HTERT RPE-1 (cell line): ENCODE measurements around the gene GGT7.
"Not testable (repeated sequence)": the region's sequence is repeated elsewhere in the genome, so short reads cannot be mapped to it uniquely, and the experiment has no call there.

Source experiments
- in situ Hi-C: fragments of 300-500 bp; cut with MboI; formaldehyde crosslinking; loops from 4 replicates; pipeline ENCODE4 v1.14.3; 2020; ENCODE audit warnings: low sequenced_read_pairs

GGT7 gene

DNA sequence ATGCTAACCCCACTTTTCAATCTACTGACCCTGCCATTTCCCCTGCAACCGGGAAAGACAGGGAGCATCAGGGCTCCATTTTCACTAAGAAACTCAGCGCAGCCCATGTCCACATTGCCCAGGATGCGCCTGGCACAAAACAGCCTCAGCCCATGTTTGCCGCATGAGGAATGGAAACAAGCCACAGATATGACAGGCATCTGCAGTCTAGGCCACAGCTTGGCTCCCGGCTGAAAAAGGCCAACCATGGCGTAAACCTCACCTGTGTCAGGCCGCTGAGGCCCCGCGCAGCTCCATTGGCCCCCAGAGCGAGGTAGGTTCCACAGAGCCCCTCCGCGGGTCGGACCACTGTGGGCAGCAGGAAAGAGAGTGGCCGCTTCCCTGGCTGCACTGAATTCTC is 21.7 kb downstream of the GGT7 start:
- in situ Hi-C loops = no loop called here

DNA sequence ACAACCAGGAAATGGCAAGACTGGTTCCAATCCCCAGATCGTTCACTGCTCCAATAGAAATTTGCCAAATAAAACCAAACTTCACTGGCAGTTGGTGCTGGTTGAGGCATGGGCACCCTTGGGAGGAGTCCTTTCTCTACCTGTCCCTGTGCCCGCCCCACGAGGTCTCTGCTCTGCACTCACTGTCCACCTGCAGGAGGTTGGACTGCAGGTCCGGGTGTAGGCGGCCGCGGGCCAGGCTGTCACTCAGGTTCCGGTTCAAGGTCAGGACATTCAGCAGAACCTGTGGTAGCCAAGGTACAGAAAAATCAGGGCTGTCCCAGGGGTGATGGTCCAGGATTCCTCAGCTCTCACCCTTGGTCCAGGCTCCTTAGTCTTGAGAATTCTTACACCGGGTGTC is 22.9 kb downstream of the GGT7 start:
- in situ Hi-C loops = no loop called here

DNA sequence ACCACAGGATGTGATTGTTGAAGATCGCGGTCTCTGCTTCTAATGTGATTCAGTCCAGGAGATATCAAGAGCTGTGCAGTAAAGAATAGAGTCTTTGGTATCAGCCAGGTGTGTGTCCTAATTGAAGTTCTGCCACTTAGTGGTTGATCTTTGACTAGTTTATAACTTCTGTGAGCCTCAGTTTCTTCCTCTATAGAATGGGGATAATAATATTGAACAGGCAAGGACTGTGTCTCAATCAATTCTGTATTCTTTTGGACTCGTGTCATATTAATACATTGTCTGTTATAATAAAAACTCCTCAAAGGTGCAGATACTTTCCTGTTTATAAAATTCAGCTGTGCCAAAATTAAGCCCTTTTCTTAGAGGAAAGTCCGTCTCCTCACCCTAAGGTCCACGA is 24.1 kb downstream of the GGT7 start:
- in situ Hi-C loops = no loop called here

DNA sequence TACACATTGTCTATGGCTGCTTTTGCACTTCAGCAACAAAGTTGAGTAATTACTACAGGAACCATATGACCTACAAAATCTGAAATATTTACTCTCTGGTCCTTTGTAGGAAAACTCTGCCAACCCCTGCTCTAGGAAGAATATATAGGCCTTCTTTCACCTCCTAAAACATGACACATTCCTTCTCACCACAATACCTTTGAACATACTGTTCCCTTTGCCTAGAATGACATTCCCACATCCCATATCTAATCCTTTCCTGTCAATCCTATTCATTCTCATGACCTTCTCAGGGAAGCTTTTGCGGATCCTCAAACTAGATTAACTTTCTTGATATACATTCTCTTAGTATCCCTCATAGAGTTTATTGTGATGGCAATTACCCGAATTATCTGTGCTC is 29.2 kb downstream of the GGT7 start:
- in situ Hi-C loops = no loop called here

DNA sequence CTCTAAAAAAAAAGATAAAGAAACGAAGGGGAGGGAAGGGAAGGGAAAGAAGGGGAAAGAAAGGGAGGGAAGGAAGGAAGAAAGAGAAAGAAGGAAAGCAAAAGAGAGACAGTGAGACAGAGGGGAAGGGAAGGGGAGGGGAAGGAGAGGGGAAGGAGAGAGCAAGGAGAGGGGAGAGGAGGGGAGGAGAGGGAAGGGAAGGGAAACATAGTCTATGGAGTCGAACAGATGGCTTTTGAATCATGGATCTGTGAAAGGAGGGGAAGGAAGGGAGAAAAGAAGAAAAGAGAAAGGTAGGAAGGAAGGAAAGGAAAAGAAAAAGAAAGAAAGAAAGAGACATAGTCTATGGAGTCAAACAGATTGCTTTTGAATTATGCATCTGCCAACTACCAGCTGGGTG is 30.5 kb downstream of the GGT7 start:
- in situ Hi-C loops = no loop called here

DNA sequence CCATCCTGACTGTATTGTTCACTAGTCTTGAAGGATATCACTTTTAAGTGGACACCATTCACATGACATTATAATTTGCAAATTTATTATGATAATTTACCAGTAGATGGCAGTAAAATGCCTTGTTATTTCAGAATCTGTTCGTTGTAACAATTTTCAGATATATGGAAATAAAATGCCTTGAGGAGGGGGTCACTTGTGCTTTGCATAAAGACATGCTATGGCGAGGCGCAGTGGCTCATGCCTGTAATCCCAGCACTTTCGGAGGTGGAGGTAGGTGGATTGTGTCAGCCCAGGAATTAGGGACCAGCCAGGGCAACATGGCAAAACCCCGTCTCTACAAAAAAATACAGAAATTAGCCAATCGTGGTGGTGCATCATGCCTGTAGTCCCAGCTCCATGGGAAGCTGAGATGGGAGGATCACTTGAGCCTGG is 38.2 kb downstream of the GGT7 start:
- in situ Hi-C loops = no loop called here

DNA sequence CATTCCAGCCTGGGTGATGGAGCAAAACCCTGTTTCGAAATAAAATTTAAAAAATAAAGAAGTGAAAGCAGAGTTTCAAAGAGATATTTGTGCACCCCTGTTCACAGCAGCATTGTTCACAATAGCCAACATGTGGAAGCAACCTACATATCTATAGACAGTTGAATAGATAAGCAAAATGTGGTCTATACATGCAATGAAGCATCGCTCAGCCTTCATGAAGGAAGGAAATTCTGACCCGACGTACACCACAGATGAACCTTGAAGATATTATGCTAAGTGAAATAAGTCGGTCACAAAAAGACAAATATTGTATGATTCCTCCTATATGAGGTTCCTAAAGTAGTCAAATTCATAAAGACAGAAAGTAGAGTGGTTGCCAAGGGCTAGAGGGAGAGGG is 40.7 kb downstream of the GGT7 start:
- in situ Hi-C loops = no loop called here

DNA sequence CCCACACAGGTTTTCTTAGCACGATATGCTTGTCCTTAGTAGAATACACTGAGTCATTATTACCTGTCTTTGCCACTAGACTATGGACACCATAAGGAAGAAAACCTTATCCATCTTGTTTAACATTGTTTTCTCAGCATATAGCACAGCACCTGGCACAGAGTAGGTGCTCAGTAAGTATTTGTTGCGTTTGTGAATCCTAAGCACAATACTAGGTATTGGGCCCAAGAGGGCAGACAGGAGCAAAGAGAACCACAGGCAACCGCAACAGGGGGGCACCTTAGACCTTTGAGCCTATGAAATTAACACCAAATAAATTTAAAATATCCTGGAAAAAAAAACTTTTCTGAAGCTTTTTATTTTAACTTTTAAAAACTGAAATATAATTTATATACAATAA is 43.5 kb downstream of the GGT7 start:
- in situ Hi-C loops = no loop called here

DNA sequence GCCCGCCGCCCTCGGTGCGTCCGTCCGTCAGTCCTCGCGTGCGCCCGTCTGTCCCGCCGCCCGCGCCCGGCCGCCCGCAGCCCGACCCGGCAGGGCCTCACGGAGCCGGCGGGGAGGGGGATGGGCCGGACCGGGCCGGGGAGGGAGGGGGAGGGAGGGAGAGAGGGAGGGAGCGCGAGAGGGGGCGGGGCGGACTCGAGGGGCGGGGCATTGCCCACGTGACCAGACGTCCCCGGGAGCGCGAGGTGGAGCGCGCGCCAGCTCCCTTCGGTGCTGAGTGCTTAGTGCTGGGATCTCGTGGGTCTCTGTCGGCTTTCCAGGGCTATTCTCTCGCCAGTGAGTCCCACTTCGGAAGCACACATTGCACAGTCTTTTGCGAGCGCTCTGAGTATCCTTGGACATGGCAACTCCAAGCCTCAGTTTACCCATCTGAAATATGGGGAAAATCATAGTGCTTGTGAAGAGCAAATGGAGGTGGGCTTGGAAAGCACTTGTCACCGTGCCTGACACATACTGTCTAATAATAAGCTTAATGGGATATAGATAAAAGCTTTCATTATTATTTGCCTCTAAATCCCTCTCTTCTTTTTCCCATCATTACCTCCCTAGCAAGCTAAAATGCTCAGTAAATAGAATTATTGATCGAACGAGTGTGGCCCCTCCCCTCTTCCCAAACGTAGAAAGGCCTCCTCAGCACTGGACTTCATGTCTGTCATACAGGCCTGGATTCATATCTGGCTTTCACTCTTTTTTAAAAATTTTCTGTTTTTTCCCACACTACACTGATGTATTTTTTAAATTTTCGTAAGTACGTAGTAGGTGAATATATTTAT is 46.9 kb downstream of the GGT7 start, which contains the start of gene NCOA6:
Gene NCOA6 (minus strand): TSS at position 122 of the 833 bp plus-strand sequence. CDS start 43,296 bp downstream, outside the sequence.
- in situ Hi-C loops = no loop called here

DNA sequence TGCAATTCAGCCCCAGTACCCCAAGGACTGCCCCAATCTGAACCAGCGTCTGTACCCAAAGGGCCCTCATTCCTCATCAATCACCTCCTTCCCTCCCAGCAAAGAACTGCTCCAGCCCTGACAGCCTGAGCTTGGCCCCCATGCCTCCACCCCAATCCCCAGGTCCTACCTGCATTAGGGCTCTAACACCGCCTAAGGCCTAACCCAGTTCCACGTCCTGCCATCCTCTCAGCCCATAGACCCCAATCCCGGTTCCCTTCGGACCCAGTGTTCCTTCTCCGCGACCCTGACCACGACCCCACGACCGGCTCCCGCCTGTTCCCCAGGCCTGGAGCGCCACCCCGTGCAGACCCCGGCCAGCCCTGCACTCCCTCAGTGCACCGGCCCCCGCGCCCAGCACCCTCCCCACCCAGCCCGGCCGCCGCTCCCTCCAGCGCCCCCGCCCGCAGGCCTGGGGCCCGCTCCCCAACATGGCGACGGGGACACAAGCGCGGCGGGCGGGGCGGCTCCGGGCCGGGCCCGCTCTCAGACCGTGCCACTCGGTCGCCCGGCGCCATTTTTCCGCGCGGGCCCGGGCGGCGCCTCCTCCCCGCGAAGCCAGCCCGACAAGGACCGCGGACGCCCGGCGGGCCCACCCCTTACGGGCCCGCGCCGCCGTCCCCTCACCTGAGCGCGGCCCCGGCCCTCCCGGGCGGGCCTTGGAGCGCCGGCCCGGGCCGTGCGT is 47.7 kb downstream of the GGT7 start:
- in situ Hi-C loops = no loop called here

DNA sequence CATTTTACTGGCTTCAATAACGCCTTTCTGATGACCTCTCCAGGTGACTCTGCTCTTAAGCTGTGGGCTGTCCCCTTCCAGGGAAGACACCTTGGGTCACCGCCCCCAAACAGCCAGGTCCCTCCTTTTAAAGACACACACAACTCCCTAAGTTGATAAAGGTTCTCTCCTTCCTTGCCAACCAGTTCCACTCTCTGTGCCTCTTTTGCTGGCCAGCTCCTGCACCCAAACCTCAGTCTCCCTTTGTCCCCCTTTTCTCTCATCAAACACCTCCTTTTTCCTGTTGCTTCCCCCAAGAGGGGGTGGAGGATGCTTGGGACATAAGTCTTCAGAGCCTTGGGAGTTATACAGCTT is 48.2 kb downstream of the GGT7 start:
- in situ Hi-C loops = no loop called here

DNA sequence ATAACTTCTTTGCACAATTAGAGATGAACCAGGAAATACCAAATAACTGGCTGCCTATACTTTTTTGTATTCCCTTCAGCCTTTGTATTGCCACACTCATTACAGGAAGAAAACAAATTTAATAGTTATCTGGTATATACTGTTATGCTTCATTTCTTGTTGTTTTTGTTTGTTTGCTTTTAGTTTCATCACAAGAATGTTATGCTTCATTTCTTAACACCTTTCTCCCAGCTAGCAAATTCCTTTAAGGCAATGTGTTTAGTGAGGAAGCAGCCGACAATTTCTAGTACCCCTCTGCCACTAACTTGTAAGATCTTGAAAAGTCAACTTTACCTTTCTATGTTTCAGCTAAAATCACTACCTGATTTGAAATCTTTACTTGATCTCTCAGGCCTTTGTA is 48.6 kb downstream of the GGT7 start:
- in situ Hi-C loops = no loop called here

DNA sequence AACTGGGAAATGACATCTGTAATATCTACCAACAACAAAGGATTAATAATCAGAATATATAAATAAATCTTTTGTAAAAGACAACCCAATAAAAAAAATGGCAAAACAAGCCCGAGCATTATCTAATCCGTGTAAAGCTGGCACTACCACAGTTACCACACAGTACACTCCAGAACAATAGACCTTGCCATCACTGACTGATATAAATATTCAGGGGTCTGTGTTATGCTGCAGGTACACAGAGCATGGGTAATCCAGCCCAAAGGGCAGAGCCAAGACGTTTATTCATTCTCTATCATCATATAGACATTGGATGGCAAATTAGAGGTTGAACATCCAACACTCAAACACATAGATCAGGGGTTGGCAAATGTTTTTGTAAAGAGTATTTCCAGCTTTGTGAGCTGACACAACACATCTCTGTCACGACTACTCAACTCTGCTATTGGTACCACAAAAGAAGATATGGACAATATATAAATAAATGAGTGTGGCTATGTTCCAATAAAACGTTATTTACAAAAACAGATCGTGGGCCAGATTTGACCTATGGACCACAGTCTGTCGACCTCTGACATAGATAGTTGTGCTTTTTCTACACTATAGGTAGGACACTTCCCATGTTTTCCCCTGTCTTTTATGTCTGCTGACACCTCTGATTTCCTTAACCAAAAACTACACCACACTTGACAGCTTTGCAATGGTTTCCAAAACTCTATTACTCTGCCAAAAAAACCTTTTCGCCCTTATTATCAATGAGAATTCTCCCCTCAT is 51.7 kb downstream of the GGT7 start:
- in situ Hi-C loops = no loop called here

DNA sequence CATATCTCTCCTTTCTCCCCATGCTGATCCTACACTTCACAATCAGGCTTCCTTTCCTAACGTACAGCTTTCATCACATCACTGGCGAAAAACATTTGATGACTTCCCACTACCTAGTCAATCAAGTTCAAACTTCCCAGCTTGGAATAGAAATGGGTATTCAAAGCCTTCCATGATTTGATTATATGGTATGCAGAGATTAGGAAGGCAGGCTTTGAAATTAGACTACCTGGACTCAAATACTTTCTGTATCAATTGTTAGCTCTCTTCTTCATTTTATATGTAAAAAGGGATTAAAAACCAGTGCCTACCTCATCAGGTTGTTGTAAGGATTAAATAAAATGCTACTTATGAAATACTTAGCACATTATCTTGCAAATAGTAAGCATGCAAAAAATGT is 54.9 kb downstream of the GGT7 start:
- in situ Hi-C loops = no loop called here

DNA sequence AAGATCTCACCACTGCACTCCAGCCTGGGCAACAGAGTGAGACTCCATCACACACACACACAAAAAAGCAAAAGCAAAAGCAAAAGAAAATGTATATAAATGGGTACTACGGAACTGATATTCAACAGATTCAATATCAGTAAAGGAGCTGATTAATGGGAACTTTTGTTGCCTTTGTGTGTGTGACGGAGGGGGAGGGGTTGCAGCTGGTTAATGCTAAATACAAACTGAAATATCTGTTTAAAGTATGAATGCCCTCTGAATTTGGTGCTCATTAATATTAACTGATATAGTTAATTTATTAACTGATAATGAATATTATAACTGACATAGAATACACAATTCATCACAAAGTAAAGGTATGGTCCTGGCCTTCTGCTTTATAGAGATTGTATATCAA is 55.6 kb downstream of the GGT7 start:
- in situ Hi-C loops = no loop called here

DNA sequence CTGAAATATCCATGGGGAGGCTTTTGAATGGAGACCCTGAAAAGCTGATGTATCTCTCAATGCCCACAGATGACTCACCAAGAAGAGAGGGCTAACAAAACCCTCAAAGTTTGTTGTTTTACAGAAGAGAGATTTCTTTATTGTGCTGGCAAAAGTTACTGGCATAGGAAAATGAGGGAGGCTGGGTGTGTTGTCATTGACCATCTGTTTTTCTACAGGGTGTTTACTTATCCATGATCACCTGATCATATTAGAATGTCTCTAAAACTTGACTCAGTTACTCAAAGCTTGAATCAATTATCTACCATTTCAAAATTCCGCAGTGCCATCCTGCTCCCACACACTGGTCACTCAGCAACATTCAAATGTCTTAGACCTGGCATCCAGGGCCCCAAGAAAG is 57.0 kb downstream of the GGT7 start:
- in situ Hi-C loops = no loop called here

DNA sequence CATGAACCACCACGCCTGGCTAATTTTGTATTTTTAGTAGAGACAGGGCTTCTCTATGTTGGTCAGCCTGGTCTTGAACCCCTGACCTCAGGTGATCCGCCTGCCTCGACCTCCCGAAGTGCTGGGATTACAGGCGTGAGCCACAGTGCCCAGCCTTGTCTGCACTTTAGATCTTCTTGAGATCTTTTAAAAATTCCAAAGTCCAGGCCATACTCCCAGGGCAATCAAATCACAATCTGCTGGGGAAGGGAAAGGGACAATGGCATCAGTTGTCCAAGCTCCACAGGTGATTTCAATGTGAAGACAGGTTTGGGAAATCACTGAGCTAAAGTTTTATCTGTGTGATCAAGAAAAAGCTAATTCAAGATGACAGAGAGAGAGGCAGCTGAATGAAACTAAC is 64.1 kb downstream of the GGT7 start:
- in situ Hi-C loops = no loop called here

DNA sequence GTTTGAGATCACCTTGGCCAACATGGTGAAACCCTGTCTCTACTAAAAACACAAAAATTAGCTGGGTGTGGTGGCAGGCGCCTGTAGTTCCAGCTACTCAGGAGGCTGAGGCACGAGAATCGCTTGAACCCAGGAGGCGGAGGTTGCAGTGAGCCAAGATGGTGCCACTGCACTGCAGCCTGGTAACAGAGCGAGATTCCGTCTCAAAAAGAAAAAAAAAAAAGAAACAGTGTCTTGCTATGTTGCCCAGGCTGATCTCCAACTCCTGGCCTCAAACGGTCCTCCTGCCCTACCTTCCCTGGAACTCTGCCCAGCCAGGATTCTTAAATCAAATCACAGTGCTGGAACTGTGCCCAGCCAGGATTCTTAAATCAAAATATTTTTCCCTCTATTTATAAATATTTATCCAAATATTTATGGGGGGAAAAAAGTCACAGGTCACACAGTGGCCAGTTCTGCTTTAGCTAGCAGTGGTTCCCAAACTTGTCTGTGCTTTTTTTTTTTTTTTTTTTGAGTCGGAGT is 64.7 kb downstream of the GGT7 start:
- in situ Hi-C loops = not testable (repeated sequence)

DNA sequence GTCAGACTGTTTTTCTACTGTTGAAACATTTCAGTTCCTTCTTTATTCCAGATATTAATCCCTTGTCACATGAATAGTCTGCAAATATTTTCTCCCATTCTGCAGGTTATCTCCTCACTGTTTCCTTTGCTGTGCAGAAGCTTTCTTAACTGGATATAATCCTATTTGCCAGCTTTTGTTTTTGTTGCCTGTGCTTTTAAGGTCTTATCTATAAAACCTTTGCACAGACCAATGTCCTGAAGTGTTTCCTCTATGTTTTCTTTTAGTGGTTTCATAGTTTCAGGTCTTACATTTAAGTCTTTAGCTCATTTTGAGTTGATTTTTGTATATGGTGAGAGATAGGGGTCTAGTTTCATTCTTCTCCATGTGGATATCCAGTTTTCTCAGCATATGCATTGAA is 66.4 kb downstream of the GGT7 start:
- in situ Hi-C loops = no loop called here

DNA sequence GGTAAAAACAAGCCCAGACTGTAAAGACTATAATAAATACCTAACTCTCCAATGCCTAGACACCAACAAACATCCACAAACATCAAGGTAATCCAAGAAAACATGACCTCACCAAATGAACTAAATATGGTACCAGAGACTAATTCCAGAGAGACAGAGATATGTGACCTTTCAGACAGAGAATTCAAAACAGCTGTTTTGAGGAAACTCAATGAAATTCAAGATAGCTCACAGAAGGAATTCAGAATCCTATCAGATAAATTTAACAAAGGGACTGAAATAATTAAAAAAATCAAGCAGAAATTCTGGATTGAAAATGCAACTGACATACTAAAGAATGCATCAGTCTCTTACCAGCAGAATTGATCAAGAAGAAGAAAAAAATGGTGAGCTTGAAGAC is 73.8 kb downstream of the GGT7 start:
- in situ Hi-C loops = no loop called here

DNA sequence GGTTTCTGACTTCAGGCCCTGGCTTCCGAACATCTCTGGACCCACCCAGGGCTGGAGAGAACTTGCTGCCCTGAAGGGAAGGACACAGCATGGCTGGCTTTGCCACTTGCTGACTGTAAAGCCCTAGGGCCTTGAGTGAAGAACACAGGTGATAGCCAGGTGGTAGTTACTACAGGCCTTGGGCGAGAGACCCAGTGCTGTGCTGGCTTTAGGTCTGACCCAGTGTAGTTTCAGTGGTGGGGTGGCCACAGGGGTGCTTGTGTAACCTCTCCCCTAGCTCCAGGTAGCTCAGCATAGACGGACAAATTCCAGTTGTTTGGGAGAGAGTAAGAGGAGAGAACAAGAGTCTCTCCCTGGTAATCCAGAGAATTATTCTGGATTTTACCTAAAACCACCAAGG is 74.3 kb downstream of the GGT7 start:
- in situ Hi-C loops = no loop called here
